NCI-H2107 treated with DMSO at 0.1 percent for 48 hours (cell line): ENCODE measurements around the gene FAM236C.
"Not testable (repeated sequence)": the region's sequence is repeated elsewhere in the genome, so short reads cannot be mapped to it uniquely, and the experiment has no call there.

ENCODE experiments used
- DNase-seq: peaks from one replicate; lab custom pipeline; 2025; ENCODE audit not compliant: unreplicated experiment; lab: John Stamatoyannopoulos, UW

Gene FAM236C

DNA sequence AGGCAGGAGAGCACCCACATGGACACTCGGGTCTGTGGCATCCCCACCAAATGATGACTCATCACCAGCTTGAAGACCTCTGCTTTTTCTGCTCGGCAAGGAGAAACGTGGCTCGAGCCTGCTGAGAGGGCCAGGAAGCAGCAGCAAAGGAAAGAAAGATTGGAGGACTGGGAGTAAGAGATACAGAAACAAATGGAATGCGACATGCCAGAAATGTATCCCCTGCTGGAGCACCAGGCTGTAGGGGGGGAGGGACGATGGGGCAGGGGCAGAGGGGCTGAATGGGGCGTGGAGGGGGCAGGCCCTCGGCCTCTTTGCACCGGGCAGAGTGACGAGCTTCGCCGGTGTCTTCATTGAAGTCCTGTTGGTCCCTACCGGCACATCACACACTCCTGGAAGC is at the start of gene FAM236C:
FAM236C (plus strand) TSS at position 301 of the 400 bp plus-strand sequence. CDS start 100 bp downstream, outside the sequence.
- not testable (repeated sequence) for DNase-seq

DNA sequence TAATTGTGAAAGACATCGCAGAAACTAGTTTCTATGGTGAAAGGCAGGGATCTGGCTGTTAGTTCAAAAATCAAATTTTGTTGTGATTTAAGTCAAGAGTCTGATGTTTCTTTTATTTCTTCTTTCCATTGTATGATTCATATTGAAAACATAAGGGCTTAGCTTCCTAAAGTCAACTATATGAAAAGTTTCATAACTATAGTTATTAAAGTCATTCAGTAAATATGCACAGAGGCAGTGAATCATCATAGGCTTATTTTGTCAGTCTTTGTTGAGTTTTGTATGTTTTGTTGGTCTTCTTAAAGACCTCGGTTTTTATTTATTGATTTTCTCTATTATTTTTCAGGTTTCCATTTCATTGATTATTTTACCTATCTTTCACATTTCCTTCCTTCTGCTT is 29.5 kb upstream of the FAM236C start:
- DNase-seq, result not testable (repeated sequence)

DNA sequence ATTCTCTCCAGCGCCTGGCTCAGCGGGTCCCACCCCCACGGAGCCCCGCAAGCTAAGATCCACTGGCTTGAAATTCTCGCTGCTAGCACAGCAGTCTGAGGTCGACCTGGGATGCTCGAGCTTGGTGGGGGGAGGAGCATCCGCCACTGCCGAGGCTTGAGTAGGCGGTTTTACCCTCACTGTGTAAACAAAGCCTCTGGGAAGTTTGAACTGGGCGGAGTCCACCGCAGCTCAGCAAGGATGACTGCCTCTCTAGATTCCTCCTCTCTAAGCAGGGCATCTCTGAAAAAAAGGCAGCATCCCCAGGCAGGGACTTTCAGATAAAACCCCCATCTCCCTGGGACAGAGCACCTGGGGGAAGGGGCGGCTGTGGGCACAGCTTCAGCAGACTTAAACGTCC is 22.7 kb upstream of the FAM236C start:
- DNase-seq, result not testable (repeated sequence)

DNA sequence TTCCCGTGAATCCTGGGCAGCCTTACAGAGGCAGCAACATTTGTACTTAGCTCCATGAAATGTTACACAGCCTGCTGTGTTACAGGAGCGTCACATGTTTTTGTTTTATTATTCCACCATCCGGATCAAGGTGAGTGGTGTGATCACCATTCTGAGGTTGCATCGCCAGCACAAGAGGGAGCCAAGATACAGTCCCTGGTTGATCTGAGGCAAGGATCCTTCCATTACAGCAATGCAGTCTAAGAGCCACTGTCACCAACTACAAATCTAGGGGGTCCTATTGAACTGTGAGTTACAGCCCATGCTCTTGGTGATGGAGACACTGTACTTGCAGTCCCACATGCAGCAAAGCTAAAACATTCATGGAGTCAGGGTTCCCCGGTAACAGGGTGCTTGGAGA is 3.7 kb downstream of the FAM236C start:
- not testable (repeated sequence) for DNase-seq

DNA sequence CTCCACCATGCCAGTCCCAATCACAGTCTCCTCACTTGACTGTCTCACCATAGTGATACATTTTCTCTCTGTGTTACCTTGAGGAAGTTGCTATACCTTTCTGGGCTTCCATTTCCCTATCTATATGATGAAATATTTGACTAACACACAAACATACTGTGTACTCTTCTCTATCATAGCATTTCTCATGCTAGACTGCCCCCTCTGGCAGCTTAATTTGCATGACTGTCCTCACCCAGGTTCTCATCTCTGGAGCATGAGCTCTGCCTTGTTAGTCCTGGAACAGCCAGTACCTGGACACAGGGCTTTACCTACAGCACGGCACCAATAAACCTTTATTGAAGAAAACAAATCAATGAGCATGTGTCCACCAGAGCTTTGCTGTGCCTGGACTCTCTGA is 19.9 kb downstream of the FAM236C start:
- not testable (repeated sequence) for DNase-seq

DNA sequence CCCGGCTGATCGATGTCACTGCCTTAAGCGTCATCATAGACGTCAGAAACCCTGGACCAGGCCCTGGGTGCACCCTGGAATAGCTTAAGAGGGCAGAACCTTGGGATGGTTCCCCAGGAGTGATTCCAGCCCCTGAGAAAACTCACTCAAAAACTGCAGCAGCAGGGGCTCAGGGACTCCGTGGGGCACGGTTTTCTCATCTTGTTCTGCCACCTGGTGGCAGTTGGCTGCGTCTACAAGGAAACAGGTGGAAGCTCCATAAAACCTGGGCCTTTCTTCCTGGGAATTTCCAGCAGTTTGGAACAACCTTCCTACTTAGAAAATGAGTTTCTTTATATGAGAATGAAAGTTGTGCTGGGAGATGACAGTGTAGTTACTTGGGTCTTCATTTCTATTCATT is 24.0 kb downstream of the FAM236C start:
- not testable (repeated sequence) for DNase-seq

DNA sequence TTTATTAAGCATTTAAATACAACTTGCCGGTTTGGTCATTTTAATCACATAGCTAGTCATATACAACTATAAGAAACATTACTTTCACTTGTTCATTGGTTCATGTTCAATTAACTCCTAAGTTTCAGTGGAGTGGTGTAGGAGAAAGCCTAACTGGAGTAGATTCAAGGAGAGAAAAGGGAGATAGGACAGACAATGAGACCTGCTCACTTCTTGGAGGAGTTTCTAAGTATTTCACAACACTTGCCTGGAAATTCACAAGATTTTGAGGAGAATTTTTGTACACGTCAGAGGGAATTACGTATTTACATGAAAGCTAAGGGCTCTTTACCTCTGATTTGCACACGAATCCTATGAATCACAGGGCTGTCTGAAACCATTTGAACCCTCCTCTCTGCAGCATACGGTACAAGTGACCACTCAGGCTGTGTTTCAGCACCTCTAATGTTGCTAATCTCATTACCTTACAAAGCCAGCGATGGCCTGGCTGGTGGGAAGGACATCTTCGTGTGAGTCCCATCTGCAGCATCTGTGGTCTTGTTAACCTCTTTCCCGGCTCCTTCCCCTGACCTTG is 24.6 kb downstream of the FAM236C start:
- DNase-seq, result not testable (repeated sequence)

DNA sequence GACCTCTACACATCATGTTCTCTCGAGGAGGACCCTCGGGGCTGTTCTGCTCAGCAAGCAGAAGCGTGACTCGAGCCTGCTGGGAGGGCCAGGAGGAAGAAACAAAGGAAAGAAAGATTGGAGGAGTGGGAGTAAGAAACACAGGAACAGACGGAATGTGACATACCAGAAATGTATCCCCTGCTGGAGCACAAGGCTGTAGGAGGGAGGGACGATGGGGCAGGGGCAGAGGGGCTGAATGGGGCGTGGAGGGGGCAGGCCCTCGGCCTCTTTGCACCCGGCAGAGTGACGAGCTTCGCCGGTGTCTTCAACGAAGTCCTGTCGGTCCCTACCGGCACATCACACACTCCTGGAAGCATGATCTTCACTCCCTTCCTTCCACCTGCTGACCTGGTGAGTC is 25.5 kb downstream of the FAM236C start, which contains the start of gene FAM236A:
FAM236A (plus strand) TSS at position 301 of the 400 bp plus-strand sequence; CDS start at position 358, 57 bp downstream.
- DNase-seq, result not testable (repeated sequence)

DNA sequence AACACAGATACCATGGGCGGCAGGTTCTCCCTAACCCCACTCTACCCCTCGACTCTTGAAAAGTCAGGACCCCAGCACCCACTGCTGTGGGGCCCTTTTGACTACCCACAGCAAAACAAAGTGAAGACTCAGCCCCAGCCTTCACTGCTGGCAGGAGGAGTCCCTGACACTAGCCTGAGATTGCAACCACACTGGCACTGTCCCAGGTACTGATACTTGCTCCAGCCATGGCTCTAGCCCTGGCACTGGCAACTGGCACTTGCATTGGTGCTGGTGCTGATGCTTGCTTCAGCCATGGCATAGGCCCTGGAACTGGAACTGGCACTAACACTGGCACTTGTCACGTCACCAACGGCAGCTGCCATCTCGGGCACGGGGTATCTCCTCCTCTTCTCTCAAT is 29.9 kb downstream of the FAM236C start:
- not testable (repeated sequence) for DNase-seq

DNA sequence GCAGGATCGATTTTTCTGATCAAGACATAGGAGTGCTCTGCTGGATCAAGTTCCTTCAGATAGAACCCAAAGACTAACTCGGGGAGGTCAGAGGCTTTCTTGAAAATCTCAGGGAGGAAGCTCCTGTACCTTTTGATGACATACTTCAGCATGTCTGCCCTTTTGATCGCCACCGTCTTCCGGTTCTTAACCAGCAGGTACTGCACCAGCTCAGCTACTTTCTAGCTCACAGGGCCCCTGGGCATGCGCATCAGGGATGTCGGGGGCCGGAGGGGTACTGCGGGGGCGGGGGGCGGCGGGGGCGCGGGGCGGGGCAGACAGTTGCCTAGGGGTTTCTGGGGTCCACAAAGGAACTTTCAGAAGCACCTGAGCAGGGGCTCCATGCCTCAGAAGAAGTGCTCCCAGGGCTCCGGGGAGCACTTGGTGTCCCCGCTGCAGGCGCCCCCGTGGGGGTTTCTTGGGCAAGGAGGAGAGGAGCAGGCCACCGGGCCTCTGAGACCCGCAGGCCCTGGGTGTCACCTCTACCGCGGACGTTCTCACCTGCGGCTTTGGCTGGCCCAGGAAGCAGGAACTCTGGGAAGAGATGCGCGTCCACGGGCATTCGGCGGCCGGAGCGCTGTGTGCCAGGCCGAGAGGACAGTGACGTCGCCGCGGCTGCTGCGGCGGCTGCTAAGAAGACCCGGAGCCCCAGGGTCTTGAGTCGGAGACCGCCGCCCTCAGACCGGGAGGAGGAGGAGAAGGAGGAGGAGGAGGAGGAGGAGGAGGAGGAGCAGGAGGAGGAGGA is 30.8 kb downstream of the FAM236C start:
- not testable (repeated sequence) for DNase-seq

DNA sequence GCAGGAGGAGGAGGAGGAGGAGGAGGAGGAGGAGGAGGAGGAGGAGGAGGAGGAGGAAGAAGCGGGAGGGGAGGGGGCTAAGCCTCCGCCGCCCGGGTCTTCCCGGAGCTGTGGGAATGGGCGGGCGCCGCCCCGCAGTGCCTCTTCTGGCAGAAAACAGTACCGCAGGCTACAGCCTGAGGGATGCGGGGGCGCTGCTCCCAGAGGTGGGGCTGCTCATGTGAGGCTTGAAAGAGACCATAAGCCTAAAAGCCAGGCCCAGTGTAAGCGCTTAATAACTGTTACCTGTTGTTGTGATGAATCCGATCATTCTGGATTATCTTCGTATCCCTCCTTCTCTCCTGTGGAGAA is 31.4 kb downstream of the FAM236C start, which contains the start of gene DMRTC1:
DMRTC1 (minus strand) TSS at position 19 of the 351 bp plus-strand sequence. CDS start 68,143 bp downstream, outside the sequence.
- DNase-seq, result not testable (repeated sequence)

DNA sequence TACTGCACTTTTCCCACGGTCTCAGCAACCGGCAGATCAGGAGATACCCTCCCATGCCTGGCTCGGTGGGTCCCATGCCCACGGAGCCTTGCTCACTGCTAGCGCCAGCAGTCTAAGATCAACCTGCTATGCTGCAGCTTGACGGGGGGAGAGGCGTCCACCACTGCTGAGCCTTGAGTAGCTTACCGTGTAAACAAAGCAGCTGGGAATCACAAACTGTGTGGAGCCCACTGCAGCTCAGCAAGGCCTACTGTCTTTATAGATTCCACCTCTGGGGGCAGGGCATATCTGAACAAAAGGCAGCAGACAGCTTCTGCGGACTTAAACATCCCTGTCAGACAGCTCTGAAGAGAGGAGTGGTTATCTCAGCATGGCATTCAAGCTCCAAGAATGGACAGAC is 47.6 kb downstream of the FAM236C start:
- not testable (repeated sequence) for DNase-seq
